Measurements from ENCODE around the gene THAP6. TPM values are rescaled to one million over a fixed set of nuclear protein-coding genes. Genes with fewer than 3 reads are reported as not detected.

The THAP6 gene
- total RNA-seq (ENCODE audit: low replicate concordance) = 8.9 and 10.9 TPM in 2 replicates

GRCh38 chr4:75514131-75514948 is at the start of gene THAP6, which contains the start of gene RCHY1:
Gene THAP6 (plus strand): TSS chr4:75514473. CDS start chr4:75515453, 980 bp downstream.
Gene RCHY1 (minus strand): TSS chr4:75514403. CDS start chr4:75514286, 117 bp downstream.

GRCh38 chr4:75555294-75556164 is 41.3 kb downstream of the THAP6 start, which contains the start of gene ODAPH:
Gene ODAPH (plus strand): TSS chr4:75556066. CDS start chr4:75556083, 17 bp downstream.

Other genes with a start within 250 kb of the THAP6 start
- gene RCHY1, start 70 bp upstream of the THAP6 start, total RNA-seq (ENCODE audit: low replicate concordance) = 24.7 and 58.5 TPM in 2 replicates
- not detected in 2 replicates for gene ODAPH, start 41.6 kb downstream of the THAP6 start, total RNA-seq (ENCODE audit: low replicate concordance)
- 0.15 and 1.8 TPM in 2 replicates for gene CDKL2, start 116.1 kb downstream of the THAP6 start, total RNA-seq (ENCODE audit: low replicate concordance)
- gene G3BP2, start 158.9 kb downstream of the THAP6 start, total RNA-seq (ENCODE audit: low replicate concordance) = 64.2 and 138 TPM in 2 replicates
- 48.7 and 99.5 TPM in 2 replicates for gene USO1, start 210.1 kb downstream of the THAP6 start, total RNA-seq (ENCODE audit: low replicate concordance)